Muscle layer of colon (tissue), 2 donors: ENCODE data around the gene PTGS2.
"Not testable (repeated sequence)": the region's sequence is repeated elsewhere in the genome, so short reads cannot be mapped to it uniquely, and the experiment has no call there.

Experiments
- H3K27ac ChIP-seq: one replicate; pipeline ENCODE4 v1.7.0; 2013; ENCODE audit warnings: low read depth, mild to moderate bottlenecking, low read length, moderate library complexity
- H3K27me3 ChIP-seq, 2 donors: one replicate each; pipeline ENCODE4 v1.7.0; 2013; ENCODE audit warnings: low read length in 2 of 2, mild to moderate bottlenecking in 2 of 2; ENCODE audit not compliant: insufficient read depth in 2 of 2, control insufficient read depth in 1 of 2
- H3K36me3 ChIP-seq: one replicate; pipeline ENCODE4 v1.7.0; 2013; ENCODE audit warnings: mild to moderate bottlenecking, low read length; ENCODE audit not compliant: insufficient read depth
- H3K4me1 ChIP-seq: one replicate; pipeline ENCODE4 v1.7.0; 2013; ENCODE audit warnings: mild to moderate bottlenecking, low read length; ENCODE audit not compliant: insufficient read depth
- H3K4me3 ChIP-seq, 2 donors: one replicate each; pipeline ENCODE4 v1.7.0; 2013; ENCODE audit warnings: low read length in 2 of 2, low read depth in 1 of 2, mild to moderate bottlenecking in 1 of 2, moderate library complexity in 1 of 2
- H3K9ac ChIP-seq: one replicate; pipeline ENCODE4 v1.7.0; 2013; ENCODE audit warnings: low read length
- H3K9me3 ChIP-seq: one replicate; pipeline ENCODE4 v1.7.0; 2013; ENCODE audit warnings: mild to moderate bottlenecking, low read length
- donor health status: abdominal sarcoma.
- donor health status: Adenocarcinoma of cecum.

Gene PTGS2

GRCh38 chr1:186664217-186664616 is 16.0 kb downstream of the PTGS2 start:
- not testable (repeated sequence) for H3K27me3 ChIP-seq, H3K9me3 ChIP-seq, H3K4me1 ChIP-seq, H3K9ac ChIP-seq, H3K4me3 ChIP-seq, H3K36me3 ChIP-seq, H3K27ac ChIP-seq

- Histone ChIP-seq H3K4me3 (no peak overlapping the region), H3K27me3 (no peaks in the 10 kb centered on the region), H3K9ac (no peak overlapping the region)
Measured at GRCh38 chr1:186662752-186663151, 17.5 kb downstream of the PTGS2 start.

GRCh38 chr1:186659890-186660341 is 20.3 kb downstream of the PTGS2 start:
- Histone ChIP-seq H3K9ac (no peak overlapping the region), H3K4me3 (no peak overlapping the region), H3K9me3 (no peaks in the 10 kb centered on the region), H3K36me3 (no peaks in the 10 kb centered on the region), H3K27ac (no peak overlapping the region), H3K4me1 (no peaks in the 10 kb centered on the region), H3K27me3 (no peaks in the 10 kb centered on the region)

More at GRCh38 chr1:186662752-186663151, 17.5 kb downstream of the PTGS2 start:
- H3K9me3 ChIP-seq, result no peaks in the 10 kb centered on the region
- H3K27ac ChIP-seq, result no peak overlapping the region
- H3K4me1 ChIP-seq, result no peaks in the 10 kb centered on the region
- no peaks in the 10 kb centered on the region for H3K36me3 ChIP-seq

GRCh38 chr1:186658999-186659398 is 21.2 kb downstream of the PTGS2 start:
- no peaks in the 10 kb centered on the region for H3K36me3 ChIP-seq
- H3K9ac ChIP-seq, result no peak overlapping the region
- no peak overlapping the region for H3K4me3 ChIP-seq
- no peak overlapping the region for H3K27ac ChIP-seq
- no peaks in the 10 kb centered on the region for H3K27me3 ChIP-seq
- H3K4me1 ChIP-seq, result no peaks in the 10 kb centered on the region
- H3K9me3 ChIP-seq, result no peaks in the 10 kb centered on the region

- Histone ChIP-seq H3K4me3 (no peak overlapping the region), H3K36me3 (no peaks in the 10 kb centered on the region), H3K27ac (no peak overlapping the region), H3K27me3 (no peaks in the 10 kb centered on the region), H3K4me1 (no peaks in the 10 kb centered on the region), H3K9me3 (no peaks in the 10 kb centered on the region), H3K9ac (no peak overlapping the region)
Measured at GRCh38 chr1:186657481-186657880, 22.7 kb downstream of the PTGS2 start.

GRCh38 chr1:186655876-186656275 is 24.3 kb downstream of the PTGS2 start:
- Histone ChIP-seq H3K4me3 (no peak overlapping the region), H3K27me3 (no peaks in the 10 kb centered on the region), H3K9ac (no peak overlapping the region), H3K36me3 (no peaks in the 10 kb centered on the region), H3K27ac (no peak overlapping the region), H3K4me1 (no peaks in the 10 kb centered on the region), H3K9me3 (no peaks in the 10 kb centered on the region)

- Histone ChIP-seq H3K36me3 (no peaks in the 10 kb centered on the region), H3K4me1 (no peaks in the 10 kb centered on the region), H3K9me3 (no peaks in the 10 kb centered on the region), H3K9ac (no peak overlapping the region), H3K27ac (no peak overlapping the region), H3K27me3 (no peaks in the 10 kb centered on the region), H3K4me3 (no peak overlapping the region)
Measured at GRCh38 chr1:186654741-186655140, 25.5 kb downstream of the PTGS2 start.

- no peak overlapping the region for H3K9ac ChIP-seq
- no peaks in the 10 kb centered on the region for H3K36me3 ChIP-seq
- no peak overlapping the region for H3K4me3 ChIP-seq
- H3K9me3 ChIP-seq, result no peaks in the 10 kb centered on the region
- no peak overlapping the region for H3K27ac ChIP-seq
- H3K27me3 ChIP-seq, result no peaks in the 10 kb centered on the region
- H3K4me1 ChIP-seq, result no peaks in the 10 kb centered on the region
Measured at GRCh38 chr1:186653312-186653711, 26.9 kb downstream of the PTGS2 start.

GRCh38 chr1:186648613-186649012 is 31.6 kb downstream of the PTGS2 start:
- Histone ChIP-seq H3K4me1 (no peaks in the 10 kb centered on the region), H3K27ac (no peak overlapping the region)

GRCh38 chr1:186647985-186648384 is 32.2 kb downstream of the PTGS2 start:
- not testable (repeated sequence) for H3K4me1 ChIP-seq, H3K9ac ChIP-seq, H3K4me3 ChIP-seq, H3K27me3 ChIP-seq, H3K27ac ChIP-seq, H3K9me3 ChIP-seq, H3K36me3 ChIP-seq

More at GRCh38 chr1:186648613-186649012, 31.6 kb downstream of the PTGS2 start:
- Histone ChIP-seq H3K9ac (no peak overlapping the region), H3K4me3 (no peak overlapping the region), H3K9me3 (no peaks in the 10 kb centered on the region), H3K27me3 (no peaks in the 10 kb centered on the region), H3K36me3 (no peaks in the 10 kb centered on the region)

GRCh38 chr1:186643614-186644013 is 36.6 kb downstream of the PTGS2 start:
- no peak overlapping the region for H3K27ac ChIP-seq
- H3K36me3 ChIP-seq, result no peaks in the 10 kb centered on the region
- H3K4me1 ChIP-seq, result no peaks in the 10 kb centered on the region
- no peak overlapping the region for H3K9ac ChIP-seq
- H3K27me3 ChIP-seq, result no peaks in the 10 kb centered on the region
- no peak overlapping the region for H3K4me3 ChIP-seq
- no peaks in the 10 kb centered on the region for H3K9me3 ChIP-seq

- not testable (repeated sequence) for H3K27ac ChIP-seq, H3K9me3 ChIP-seq, H3K36me3 ChIP-seq, H3K4me3 ChIP-seq, H3K9ac ChIP-seq, H3K27me3 ChIP-seq, H3K4me1 ChIP-seq
Measured at GRCh38 chr1:186637567-186637966, 42.7 kb downstream of the PTGS2 start.
